Embryonic facial prominence (tissue), 1 donor: ENCODE results near the gene ITGB5.
A peak's percentile ranks its signal among the peaks of the same experiment; 100 is the strongest.
"Not testable (repeated sequence)": the region's sequence is repeated elsewhere in the genome, so short reads cannot be mapped to it uniquely, and the experiment has no call there.

Source experiments
- DNase-seq: peaks from one replicate; pipeline ENCODE4 v3.0.0-alpha.2; 2016; ENCODE audit errors: extremely low spot score

ITGB5 gene

DNA sequence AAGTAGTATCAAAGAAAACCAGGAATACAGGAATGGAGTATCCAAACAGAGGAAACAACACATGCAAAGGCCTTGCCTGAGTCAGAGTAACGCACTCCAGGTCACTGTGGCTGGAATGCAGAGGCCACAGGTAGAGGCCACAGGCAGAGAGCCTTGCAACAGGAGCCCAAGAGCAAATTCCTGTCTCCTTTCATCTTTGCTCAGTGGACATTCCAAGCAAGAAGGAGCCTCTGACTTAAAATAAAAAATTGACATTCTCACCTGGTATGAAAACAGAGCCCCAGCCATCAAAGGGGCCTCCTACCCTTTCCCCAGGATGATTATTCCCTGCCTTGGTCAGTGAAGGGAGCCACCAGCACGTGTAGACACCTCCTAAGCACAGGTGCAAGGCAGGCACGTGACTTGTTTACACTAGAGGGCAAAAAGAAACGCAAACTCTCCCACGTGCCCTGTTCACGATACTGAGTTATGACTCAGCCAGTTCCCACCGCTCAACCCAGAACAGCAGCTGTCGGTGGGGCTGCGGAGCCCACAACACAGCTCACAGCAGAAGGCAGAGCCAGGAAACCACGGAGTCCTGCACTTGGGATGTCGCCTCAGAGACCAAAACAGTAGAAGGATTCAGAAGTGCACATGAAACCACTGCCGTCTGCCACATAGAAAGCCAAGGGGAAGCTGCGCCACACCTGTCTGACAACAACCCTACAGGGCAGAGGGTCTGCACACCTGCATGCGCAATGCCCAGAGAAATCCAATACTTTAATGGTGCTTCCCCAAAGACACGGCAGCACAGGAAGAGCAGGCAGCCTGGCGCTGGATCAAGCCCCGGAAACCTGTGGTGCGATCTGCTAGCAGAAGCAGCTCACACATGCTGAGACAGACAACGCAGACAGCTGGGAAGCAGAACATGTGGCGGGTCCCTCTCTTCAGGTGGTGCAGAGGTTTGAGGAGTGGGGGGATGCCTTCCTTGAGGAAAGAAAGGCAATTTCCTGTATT is 52.1 kb downstream of the ITGB5 start:
- peak; percentile 49 for DNase-seq

DNA sequence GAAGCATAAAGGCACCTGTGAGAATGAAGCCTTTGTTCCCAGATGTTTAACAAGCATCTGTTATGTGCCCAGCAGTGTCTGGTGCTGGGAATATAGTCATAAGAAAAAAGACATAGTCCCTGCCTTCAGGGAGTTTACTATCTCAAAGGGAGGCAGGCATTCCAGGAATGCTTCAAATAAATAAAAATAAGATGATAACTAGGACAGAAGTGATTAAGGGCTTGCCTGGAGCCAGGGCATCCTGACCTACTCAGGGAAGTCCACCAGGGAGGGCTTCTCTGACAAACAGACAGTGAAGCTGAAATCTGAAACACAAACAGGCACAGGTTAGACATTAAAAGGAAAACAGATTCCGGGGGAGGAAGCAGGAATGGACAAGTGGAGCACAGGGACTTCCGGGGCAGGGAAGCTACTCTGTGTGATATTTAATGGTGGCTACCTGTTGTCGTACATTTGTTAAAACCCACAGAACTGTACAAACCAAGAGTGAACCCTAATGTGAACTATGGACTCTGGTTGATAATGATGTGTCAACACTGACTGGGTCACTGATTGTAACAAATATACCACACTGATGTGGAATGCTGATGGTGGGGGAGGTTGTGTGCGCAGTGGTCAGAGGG is 53.3 kb downstream of the ITGB5 start:
- no peak for DNase-seq

- no peak for DNase-seq
These were observed 54.1 kb downstream of the ITGB5 start for GRCh38 chr3:124832782-124833709.

- no peak for DNase-seq
These were observed 55.5 kb downstream of the ITGB5 start for GRCh38 chr3:124831628-124832199.

GRCh38 chr3:124829819-124830554 is 57.2 kb downstream of the ITGB5 start:
- no peak for DNase-seq

DNA sequence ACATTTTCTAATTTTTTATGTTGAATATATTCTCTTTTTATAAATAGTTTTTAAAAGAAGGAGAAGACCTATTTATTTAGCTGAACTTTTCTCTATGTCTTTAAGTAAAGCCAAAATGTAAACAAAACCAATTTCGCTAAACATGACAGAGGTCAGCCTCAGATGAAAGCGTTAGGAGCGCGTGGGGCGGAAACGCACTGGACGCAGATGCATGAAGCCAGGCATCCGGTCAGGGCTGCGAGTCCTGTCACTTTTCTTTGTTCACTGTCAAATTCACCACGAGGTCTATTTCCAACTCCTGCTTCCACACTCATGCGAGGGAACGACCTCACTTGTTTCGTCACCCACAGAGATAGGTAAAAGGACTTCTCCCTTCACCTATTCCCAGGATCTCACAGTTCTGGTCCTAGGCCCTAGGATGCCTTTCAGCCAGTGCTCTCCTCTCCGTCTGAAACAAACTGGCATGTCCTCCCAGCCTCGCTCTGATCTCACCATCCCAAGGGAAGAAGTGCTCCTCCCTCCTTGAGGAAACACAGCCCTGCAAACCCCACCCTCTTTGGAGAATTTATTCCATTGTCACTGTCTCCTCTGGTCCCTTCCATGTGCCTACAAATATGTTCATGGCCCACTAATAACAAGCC is 57.9 kb downstream of the ITGB5 start:
- DNase-seq = no peak

- not testable (repeated sequence) for DNase-seq
These were observed 59.5 kb downstream of the ITGB5 start for GRCh38 chr3:124827476-124828206.

GRCh38 chr3:124826703-124827102 is 60.5 kb downstream of the ITGB5 start:
- DNase-seq = no peak

DNA sequence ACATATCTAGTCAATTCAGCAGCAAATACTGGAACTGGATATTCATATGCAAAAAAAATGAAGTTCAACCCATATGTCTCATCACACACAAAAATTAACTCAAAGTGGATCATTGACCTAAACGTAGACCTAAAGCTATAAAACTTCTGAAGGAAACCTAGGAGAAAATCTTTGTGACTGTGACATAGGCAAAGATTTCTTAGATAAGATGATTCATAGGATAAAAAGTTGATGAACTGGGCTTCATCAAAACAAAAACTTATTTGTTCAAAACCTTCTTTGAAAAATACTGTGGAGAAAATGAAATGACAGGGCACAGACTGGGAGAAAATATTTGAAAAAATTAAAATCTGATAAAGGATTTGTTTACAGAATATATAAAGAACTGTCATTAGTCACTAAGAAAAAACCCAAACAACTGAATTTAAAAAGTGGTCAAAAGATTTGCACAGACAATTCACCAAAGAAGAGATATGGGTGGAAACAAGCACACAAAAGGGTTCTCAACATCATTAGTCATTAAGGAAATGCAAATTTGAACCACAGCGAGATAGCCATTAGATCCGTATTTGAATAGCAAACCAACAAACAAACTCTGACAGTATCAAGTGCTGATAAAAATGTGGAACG is 62.8 kb downstream of the ITGB5 start:
- DNase-seq = no peak

DNA sequence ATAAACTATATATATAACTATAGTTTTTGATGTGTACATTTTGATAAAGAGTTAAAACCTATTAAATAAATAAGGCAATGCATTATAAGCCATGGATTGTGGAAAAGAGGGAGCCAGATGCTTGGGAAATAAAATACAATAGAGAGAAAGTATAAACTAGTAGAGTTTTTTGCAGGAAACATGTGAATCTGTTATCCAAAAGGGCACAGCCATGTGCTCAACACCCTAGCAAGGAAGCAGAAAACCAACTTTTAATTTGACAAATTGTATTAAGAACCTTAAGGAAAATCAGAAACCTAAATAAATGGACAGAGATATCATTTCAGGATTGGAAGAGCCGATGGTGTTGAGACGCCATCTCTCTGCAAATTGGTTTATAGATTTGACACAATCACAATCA is 63.5 kb downstream of the ITGB5 start:
- DNase-seq = no peak

- no peak for DNase-seq
These were observed 64.0 kb downstream of the ITGB5 start for GRCh38 chr3:124823206-124823605.

DNA sequence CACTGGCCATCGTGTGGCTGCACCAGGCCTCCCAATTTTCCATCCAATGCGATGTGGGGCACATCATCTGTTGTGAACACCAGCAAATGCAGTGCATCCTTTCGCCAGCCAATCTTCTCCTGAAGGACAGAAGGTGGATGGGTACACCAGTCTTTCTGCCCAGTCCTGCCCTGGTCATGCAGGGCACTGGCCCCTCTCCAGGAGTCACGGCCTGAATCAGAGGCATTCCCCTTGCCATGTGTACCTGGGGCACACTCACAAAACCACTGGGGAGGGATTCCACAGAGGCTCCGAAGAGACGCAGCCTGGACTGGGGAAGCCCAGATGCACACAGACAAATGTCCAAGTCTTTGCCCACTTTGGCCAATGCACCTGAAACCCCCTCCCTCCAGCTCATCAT is 65.8 kb downstream of the ITGB5 start:
- no peak for DNase-seq

DNA sequence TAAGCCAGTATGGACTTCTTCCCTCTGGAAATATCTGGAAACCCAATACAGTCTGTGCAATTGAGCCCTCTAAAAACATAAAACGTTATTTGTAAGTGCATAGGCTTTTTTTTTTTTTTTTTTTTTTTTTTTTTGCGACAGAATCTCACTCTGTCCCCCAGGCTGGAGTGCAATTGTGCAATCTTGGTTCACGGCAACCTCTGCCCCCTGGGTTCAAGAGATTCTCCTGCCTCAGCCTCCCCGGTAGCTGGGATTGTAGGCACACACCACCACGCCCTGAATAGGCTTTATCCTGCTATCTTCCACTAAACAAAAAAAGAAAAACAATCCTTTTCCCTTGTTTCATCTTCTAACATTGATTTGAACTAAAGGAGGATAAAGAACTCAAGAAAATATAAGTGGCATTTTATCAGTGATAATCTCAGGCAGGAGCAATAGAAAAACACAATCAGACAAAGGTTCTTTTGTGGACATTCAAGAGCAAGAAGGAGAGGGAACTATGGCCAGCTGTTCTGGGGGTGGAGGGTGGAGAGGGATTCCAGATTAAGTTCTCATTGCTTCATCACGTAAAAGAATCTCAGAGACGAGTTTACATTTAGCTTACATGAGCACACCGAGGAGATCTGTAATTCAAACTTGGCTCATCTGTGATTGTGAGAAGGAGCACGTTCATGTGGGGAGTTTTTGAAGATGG is 68.6 kb downstream of the ITGB5 start:
- no peak for DNase-seq

GRCh38 chr3:124817079-124817478 is 70.1 kb downstream of the ITGB5 start:
- DNase-seq = no peak

DNA sequence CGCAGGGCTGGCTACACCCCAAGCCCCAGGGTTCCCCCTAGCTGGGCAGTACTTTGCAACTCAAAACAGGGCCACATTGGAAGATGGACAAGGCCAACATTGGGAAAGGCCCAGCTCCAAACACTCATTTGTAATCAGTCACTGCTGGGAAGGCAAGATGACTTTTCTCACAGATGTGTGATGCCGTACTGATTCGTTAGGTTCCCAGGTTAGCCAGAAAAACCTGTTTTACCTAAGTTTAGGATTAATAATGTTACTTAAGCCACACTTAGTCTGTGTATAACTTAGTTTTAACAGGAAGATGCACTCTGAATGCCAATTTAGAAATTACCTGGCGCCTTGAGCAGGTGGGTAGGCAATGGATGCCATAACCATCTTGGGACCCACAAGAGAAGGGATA is 71.0 kb downstream of the ITGB5 start:
- no peak for DNase-seq

DNA sequence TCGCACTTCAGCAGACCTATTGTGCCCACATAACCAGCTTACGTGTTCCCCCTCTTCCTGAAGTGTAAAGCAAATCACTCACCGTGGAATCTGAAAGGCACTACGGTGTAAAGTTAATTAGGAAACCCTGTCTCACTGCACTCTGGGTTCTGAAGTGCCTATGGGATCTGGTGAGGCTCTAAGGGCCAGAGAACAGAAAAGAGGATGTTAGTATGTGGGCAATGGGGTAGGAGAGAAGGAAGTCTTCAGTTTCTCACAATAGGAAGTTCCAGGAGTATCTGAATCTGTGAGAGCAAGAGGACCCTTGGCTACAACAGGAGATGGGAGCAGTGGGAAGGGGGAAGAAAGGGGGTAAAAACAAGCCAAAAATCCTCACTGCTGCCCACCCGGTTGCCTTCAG is 71.4 kb downstream of the ITGB5 start:
- no peak for DNase-seq

- DNase-seq = no peak
These were observed 72.3 kb downstream of the ITGB5 start for GRCh38 chr3:124814620-124815421.

- DNase-seq = no peak
These were observed 73.6 kb downstream of the ITGB5 start for GRCh38 chr3:124813541-124813940.
